Aorta (tissue), 5 donors: ENCODE results near the gene STIM2. TPM values are rescaled to one million over a fixed set of nuclear protein-coding genes. Genes with fewer than 3 reads are reported as not detected.
A peak's percentile ranks its signal among the peaks of the same experiment; 100 is the strongest.
"Not testable (repeated sequence)": the region's sequence is repeated elsewhere in the genome, so short reads cannot be mapped to it uniquely, and the experiment has no call there.

Experiments
- ATAC-seq: fragments of 200-7000 bp; cut with Tn5 transposase; one replicate; pipeline ENCODE4 v1.9.1; 2022; ENCODE audit warnings: moderate library complexity; ENCODE audit not compliant: low FRiP score
- DNase-seq, 2 donors: peaks; one replicate each; pipeline ENCODE4 v3.0.0-alpha.2; 2020
- H3K27ac ChIP-seq, 2 donors: one replicate each; pipeline ENCODE4 v1.5.1; 2013; ENCODE audit warnings: low read length in 2 of 2, mild to moderate bottlenecking in 2 of 2, moderate library complexity in 2 of 2, control low read depth in 1 of 2, inconsistent platforms in 1 of 2, low read depth in 1 of 2
- H3K27me3 ChIP-seq, 2 donors: one replicate each; pipeline ENCODE4 v1.6.1; 2013; ENCODE audit warnings: control low read depth in 1 of 2, low read length in 1 of 2, mild to moderate bottlenecking in 1 of 2, moderate library complexity in 1 of 2; ENCODE audit not compliant: insufficient read depth in 2 of 2, control insufficient read depth in 1 of 2
- H3K36me3 ChIP-seq, 2 donors: one replicate each; pipeline ENCODE4 v1.6.1; 2013; ENCODE audit warnings: control low read depth in 1 of 2, low read length in 1 of 2, mild to moderate bottlenecking in 1 of 2; ENCODE audit not compliant: insufficient read depth in 2 of 2, control insufficient read depth in 1 of 2
- H3K4me1 ChIP-seq, 2 donors: one replicate each; pipeline ENCODE4 v1.6.1; 2013; ENCODE audit warnings: low read length in 2 of 2, control low read depth in 1 of 2, mild to moderate bottlenecking in 1 of 2, moderate library complexity in 1 of 2; ENCODE audit not compliant: insufficient read depth in 2 of 2, control insufficient read depth in 1 of 2
- H3K4me3 ChIP-seq, 2 donors: one replicate each; pipeline ENCODE4 v1.5.1; 2013; ENCODE audit warnings: low read length in 2 of 2, control low read depth in 1 of 2, mild to moderate bottlenecking in 1 of 2
- H3K9me3 ChIP-seq: one replicate; pipeline ENCODE4 v1.6.1; 2013; ENCODE audit warnings: mild to moderate bottlenecking, low read length; ENCODE audit not compliant: control insufficient read depth
- WGBS, 2 donors: extraction: QIAGEN DNeasy Blood & Tissue Kit; methylation state at CpG; one replicate each; pipeline ENCODE4 v1.1.7; 2013; 5-methylcytosine and 5-hydroxymethylcytosine counted together
- intact Hi-C, 2 donors: fragments of 100-400 bp; cut with DNase I; formaldehyde crosslinking; loops; one replicate each; pipeline versions ENCODE4 v1.14.2 to v1.15.0; 2022
- polyA plus RNA-seq, 2 donors: library from polyadenylated mRNA; stranded (reverse); fragments of 200-250 nt; gene quantifications; one replicate each; pipeline ENCODE4 v1.2.3, GENCODE V29; 2013
- total RNA-seq, 2 donors: library from RNA; stranded (reverse); fragmentation: NEBNext Ultra II Directional; extraction: Animal tissue kit (Norgen Biotek cat#: 25700); gene quantifications; one replicate each; pipeline ENCODE4 v1.2.1, GENCODE V29; 2021
- donor health status: healthy with polysubstance abuse.
- donor health status: Bipolar disorder and iron deficiency.
- donor health status: DM: no; HTN: no; CAD: no.
- donor health status: DM: no; HTN: no; CAD: no.
- donor health status: DM: yes; HTN: yes; CAD: no.

STIM2 gene
- total and polyA plus RNA-seq, 4 donors, result 5.0 to 31.2 (median 12.7) TPM

GRCh38 chr4:26975464-26976181, 115.0 kb downstream of the STIM2 start:
- H3K36me3 ChIP-seq, intact Hi-C loops, H3K27me3 ChIP-seq, H3K27ac ChIP-seq, H3K9me3 ChIP-seq, H3K4me1 ChIP-seq, ATAC-seq, H3K4me3 ChIP-seq: not testable (repeated sequence)
- WGBS, 2 donors, result 97% methylated on average over 12 of the region's 12 CpGs
- peak in 1 of 2 donors; percentile 67 for DNase-seq

GRCh38 chr4:26978387-26979053, 117.9 kb downstream of the STIM2 start:
- WGBS, 2 donors, result 49 to 51% methylated on average over 2 of the region's 2 CpGs
- intact Hi-C loops, result no loop called here

GRCh38 chr4:26984896-26985295, 124.3 kb downstream of the STIM2 start:
- Histone ChIP-seq H3K9me3 (no peaks in the 10 kb centered on the region), H3K27ac (no peak overlapping the region), H3K36me3 (no peaks in the 10 kb centered on the region), H3K27me3 (no peaks in the 10 kb centered on the region), H3K4me1 (no peaks in the 10 kb centered on the region), H3K4me3 (no peak overlapping the region)
- ATAC-seq (no peak), DNase-seq (no peak)
- 81 to 88% methylated on average over 3 of the region's 3 CpGs for WGBS, 2 donors
- intact Hi-C loops, result no loop called here

More at GRCh38 chr4:26978387-26979053, 117.9 kb downstream of the STIM2 start:
- Histone ChIP-seq H3K4me3 (no peak overlapping the region), H3K36me3 (no peaks in the 10 kb centered on the region), H3K9me3 (no peaks in the 10 kb centered on the region), H3K4me1 (peaks cover 0 to 4% of the 10 kb centered on the region in 2 donors), H3K27ac (no peak overlapping the region), H3K27me3 (no peaks in the 10 kb centered on the region)
- ATAC-seq (no peak), DNase-seq (no peak)

GRCh38 chr4:26985873-26986272, 125.2 kb downstream of the STIM2 start:
- no peak for DNase-seq
- H3K4me1 ChIP-seq, result no peaks in the 10 kb centered on the region
- intact Hi-C loops, result no loop called here
- no peak overlapping the region for H3K4me3 ChIP-seq
- H3K9me3 ChIP-seq, result no peaks in the 10 kb centered on the region
- H3K27me3 ChIP-seq, result no peaks in the 10 kb centered on the region
- ATAC-seq, result no peak
- no peak overlapping the region for H3K27ac ChIP-seq
- no peaks in the 10 kb centered on the region for H3K36me3 ChIP-seq
- 83 to 87% methylated on average over 3 of the region's 3 CpGs for WGBS, 2 donors

GRCh38 chr4:26987191-26987590, 126.5 kb downstream of the STIM2 start:
- WGBS, 2 donors, result 93 to 95% methylated on average over 3 of the region's 3 CpGs
- H3K27me3 ChIP-seq, result no peaks in the 10 kb centered on the region
- DNase-seq (no peak), ATAC-seq (no peak)
- H3K27ac ChIP-seq, result no peak overlapping the region
- intact Hi-C loops, result no loop called here
- no peaks in the 10 kb centered on the region for H3K4me1 ChIP-seq
- no peak overlapping the region for H3K4me3 ChIP-seq
- H3K9me3 ChIP-seq, result no peaks in the 10 kb centered on the region
- H3K36me3 ChIP-seq, result no peaks in the 10 kb centered on the region

- Histone ChIP-seq H3K4me3 (no peak overlapping the region), H3K27ac (no peak overlapping the region), H3K27me3 (no peaks in the 10 kb centered on the region), H3K9me3 (no peaks in the 10 kb centered on the region), H3K36me3 (no peaks in the 10 kb centered on the region), H3K4me1 (peaks cover 5 to 6% of the 10 kb centered on the region in 2 donors)
- ATAC-seq (no peak), DNase-seq (no peak)
- intact Hi-C loops, result no loop called here
- WGBS, 2 donors, result 94 to 97% methylated on average over 3 of the region's 3 CpGs
Observed at GRCh38 chr4:26991057-26991456, 130.4 kb downstream of the STIM2 start.

- Histone ChIP-seq H3K9me3 (no peaks in the 10 kb centered on the region), H3K4me3 (no peak overlapping the region), H3K4me1 (peaks cover 5 to 6% of the 10 kb centered on the region in 2 donors), H3K36me3 (no peaks in the 10 kb centered on the region), H3K27ac (no peak overlapping the region), H3K27me3 (no peaks in the 10 kb centered on the region)
- ATAC-seq (peak; percentile 68), DNase-seq (no peak)
- intact Hi-C loops, result no loop called here
- WGBS, 2 donors, result 37 to 41% methylated on average over 3 of the region's 3 CpGs
Observed at GRCh38 chr4:26992657-26993361, 132.2 kb downstream of the STIM2 start.

GRCh38 chr4:26993539-26993938, 132.9 kb downstream of the STIM2 start:
- 67 to 68% methylated on average over 3 of the region's 3 CpGs for whole genome bisulfite sequencing, 2 donors
- no peaks in the 10 kb centered on the region for H3K9me3 ChIP-seq
- H3K27me3 ChIP-seq, result no peaks in the 10 kb centered on the region
- peaks cover 5 to 6% of the 10 kb centered on the region in 2 donors for H3K4me1 ChIP-seq
- no peak for ATAC-seq
- H3K4me3 ChIP-seq, result no peak overlapping the region
- intact Hi-C loops, result no loop called here
- no peaks in the 10 kb centered on the region for H3K36me3 ChIP-seq
- no peak overlapping the region for H3K27ac ChIP-seq
- no peak for DNase-seq
